GM06990 (cell line): Measurements from ENCODE around the gene TNFAIP2.
"Not testable (repeated sequence)": the region's sequence is repeated elsewhere in the genome, so short reads cannot be mapped to it uniquely, and the experiment has no call there.

Experiments used
- DNase-seq: peaks from one replicate; pipeline ENCODE4 v3.0.0-alpha.2; 2011; ENCODE audit not compliant: insufficient read length; ENCODE audit errors: extremely low read depth
- H3K27me3 ChIP-seq: replicated peaks from 2 replicates; pipeline ENCODE4 v1.6.0; 2011; ENCODE audit warnings: low read length; ENCODE audit not compliant: control insufficient read depth, insufficient read depth
- H3K36me3 ChIP-seq: 2 replicates; pipeline ENCODE4 v1.5.1; 2011; ENCODE audit warnings: low read length; ENCODE audit not compliant: control insufficient read depth, insufficient read depth
- H3K4me3 ChIP-seq: replicated peaks from 2 replicates; pipeline ENCODE4 v1.5.1; 2011; ENCODE audit warnings: low read depth, mild to moderate bottlenecking, control low read depth, low read length
- TF ChIP-seq, protein P1 (sequence below): IDR thresholded peaks from 2 replicates; pipeline ENCODE4 v1.5.1; 2011; ENCODE audit warnings: low read length, control low read depth, mild to moderate bottlenecking, inconsistent platforms; ENCODE audit not compliant: insufficient read depth, poor library complexity, severe bottlenecking

The TNFAIP2 gene

GRCh38 chr14:103163199-103163598 lies 39.9 kb downstream of the TNFAIP2 start:
- no peak for DNase-seq
- H3K27me3 ChIP-seq: no peaks in the 10 kb centered on the region; the same call in 1 of the 2 replicates
- TF ChIP-seq, protein P1, sequence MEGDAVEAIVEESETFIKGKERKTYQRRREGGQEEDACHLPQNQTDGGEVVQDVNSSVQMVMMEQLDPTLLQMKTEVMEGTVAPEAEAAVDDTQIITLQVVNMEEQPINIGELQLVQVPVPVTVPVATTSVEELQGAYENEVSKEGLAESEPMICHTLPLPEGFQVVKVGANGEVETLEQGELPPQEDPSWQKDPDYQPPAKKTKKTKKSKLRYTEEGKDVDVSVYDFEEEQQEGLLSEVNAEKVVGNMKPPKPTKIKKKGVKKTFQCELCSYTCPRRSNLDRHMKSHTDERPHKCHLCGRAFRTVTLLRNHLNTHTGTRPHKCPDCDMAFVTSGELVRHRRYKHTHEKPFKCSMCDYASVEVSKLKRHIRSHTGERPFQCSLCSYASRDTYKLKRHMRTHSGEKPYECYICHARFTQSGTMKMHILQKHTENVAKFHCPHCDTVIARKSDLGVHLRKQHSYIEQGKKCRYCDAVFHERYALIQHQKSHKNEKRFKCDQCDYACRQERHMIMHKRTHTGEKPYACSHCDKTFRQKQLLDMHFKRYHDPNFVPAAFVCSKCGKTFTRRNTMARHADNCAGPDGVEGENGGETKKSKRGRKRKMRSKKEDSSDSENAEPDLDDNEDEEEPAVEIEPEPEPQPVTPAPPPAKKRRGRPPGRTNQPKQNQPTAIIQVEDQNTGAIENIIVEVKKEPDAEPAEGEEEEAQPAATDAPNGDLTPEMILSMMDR: no peak

DNA sequence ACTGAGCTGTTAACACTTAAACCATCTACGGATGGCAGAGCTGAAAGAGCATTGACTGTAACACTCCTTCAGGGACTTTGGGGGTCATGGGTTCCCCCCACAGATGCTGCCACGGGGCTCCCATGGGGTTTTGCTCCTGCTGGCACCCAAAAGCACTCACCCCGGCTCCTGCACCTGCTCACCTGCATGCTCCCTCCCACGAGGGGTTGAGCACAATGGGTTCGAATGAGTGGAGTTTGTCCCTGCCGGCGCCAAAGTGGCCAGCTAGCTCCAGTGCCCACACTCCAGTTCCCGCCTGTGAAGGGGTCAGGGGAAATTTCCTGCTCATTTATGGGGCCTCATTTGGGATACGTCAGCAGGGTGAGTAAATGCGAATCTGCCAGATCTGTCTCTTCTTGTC lies 40.7 kb downstream of the TNFAIP2 start:
- TF ChIP-seq, protein P1: no peak
- Histone ChIP-seq H3K27me3 (no peaks in the 10 kb centered on the region; the same call in 1 of the 2 replicates), H3K4me3 (no peak overlapping the region), H3K36me3 (no peaks in the 10 kb centered on the region)
- no peak for DNase-seq

More at GRCh38 chr14:103163199-103163598, 39.9 kb downstream of the TNFAIP2 start:
- no peak overlapping the region for H3K4me3 ChIP-seq
- no peaks in the 10 kb centered on the region for H3K36me3 ChIP-seq

DNA sequence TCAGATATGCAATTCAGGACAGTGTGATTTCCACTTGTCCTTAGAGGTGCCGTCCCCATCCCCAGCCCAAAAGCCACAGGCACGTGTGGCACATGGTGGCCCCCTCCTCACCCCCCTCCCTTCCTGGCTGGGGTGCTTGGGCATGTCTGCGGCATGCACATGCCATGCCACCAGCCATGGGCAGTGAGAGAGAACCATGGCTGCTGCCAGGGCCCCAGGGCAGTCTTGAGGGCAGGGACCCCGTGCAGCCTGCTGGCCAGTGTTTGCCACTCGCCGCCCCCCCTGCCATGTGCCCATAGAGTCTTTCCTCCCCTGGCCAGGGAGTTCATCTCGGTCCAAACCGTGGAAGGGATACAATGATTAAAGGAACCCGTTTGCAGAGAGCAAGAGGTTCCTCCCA lies 41.5 kb downstream of the TNFAIP2 start:
- Histone ChIP-seq H3K4me3 (no peak overlapping the region), H3K36me3 (no peaks in the 10 kb centered on the region), H3K27me3 (no peaks in the 10 kb centered on the region; the same call in 1 of the 2 replicates)
- TF ChIP-seq, protein P1: no peak
- no peak for DNase-seq

- Histone ChIP-seq H3K36me3 (no peaks in the 10 kb centered on the region), H3K27me3 (no peaks in the 10 kb centered on the region; the same call in 1 of the 2 replicates), H3K4me3 (no peak overlapping the region)
- TF ChIP-seq, protein P1: no peak
- DNase-seq: no peak
Observed at GRCh38 chr14:103165323-103165722, 42.1 kb downstream of the TNFAIP2 start.

- Histone ChIP-seq H3K36me3 (no peaks in the 10 kb centered on the region), H3K4me3 (no peak overlapping the region), H3K27me3 (no peaks in the 10 kb centered on the region; the same call in 1 of the 2 replicates)
- no peak for DNase-seq
- TF ChIP-seq, protein P1: no peak
Observed at GRCh38 chr14:103169954-103170353, 46.7 kb downstream of the TNFAIP2 start.

GRCh38 chr14:103171206-103171605 lies 47.9 kb downstream of the TNFAIP2 start:
- DNase-seq, H3K27me3 ChIP-seq, H3K4me3 ChIP-seq, H3K36me3 ChIP-seq: not testable (repeated sequence)
